T-helper 17 cell (primary cell): Measurements from ENCODE around the gene UCK1. TPM values are rescaled to one million over a fixed set of nuclear protein-coding genes. Genes with fewer than 3 reads are reported as not detected.

Source experiments
- ATAC-seq: fragments of 150-1000 bp; cut with Tn5 transposase; 2 replicates; pipeline ENCODE4 v1.10.0; 2021; ENCODE audit warnings: mild to moderate bottlenecking, moderate library complexity
- DNase-seq, 3 donors: peaks; one replicate each; pipeline versions ENCODE4 v3.0.0 to v3.0.0-alpha.2; 2020 to 2021
- H3K9me3 ChIP-seq: one replicate; pipeline ENCODE4 v1.7.0; 2013; ENCODE audit warnings: low read length, mild to moderate bottlenecking; ENCODE audit not compliant: control insufficient read depth, poor library complexity, severe bottlenecking
- H3K27ac Mint-ChIP-seq: one replicate; pipeline ENCODE4 v1.8.0; 2022; ENCODE audit warnings: mild to moderate bottlenecking, moderate library complexity, mixed read lengths
- H3K27me3 Mint-ChIP-seq: one replicate; pipeline ENCODE4 v1.8.0; 2022; ENCODE audit warnings: mixed read lengths
- H3K36me3 Mint-ChIP-seq: one replicate; pipeline ENCODE4 v1.8.0; 2022; ENCODE audit warnings: low read depth, mixed read lengths
- H3K4me1 Mint-ChIP-seq: one replicate; pipeline ENCODE4 v1.8.0; 2022; ENCODE audit warnings: mild to moderate bottlenecking, mixed read lengths
- H3K4me3 Mint-ChIP-seq: one replicate; pipeline ENCODE4 v1.8.0; 2022; ENCODE audit warnings: mild to moderate bottlenecking, moderate library complexity, mixed read lengths
- total RNA-seq, 4 donors: library from RNA in 2 of 4; stranded (reverse) in 2 of 4; gene quantifications; one replicate each; pipeline ENCODE4 v1.2.3 and lab custom pipeline; 2022 to 2026

The UCK1 gene
- total RNA-seq, 2 donors from 2014 or later, result 16.6 to 21.4 TPM

DNA sequence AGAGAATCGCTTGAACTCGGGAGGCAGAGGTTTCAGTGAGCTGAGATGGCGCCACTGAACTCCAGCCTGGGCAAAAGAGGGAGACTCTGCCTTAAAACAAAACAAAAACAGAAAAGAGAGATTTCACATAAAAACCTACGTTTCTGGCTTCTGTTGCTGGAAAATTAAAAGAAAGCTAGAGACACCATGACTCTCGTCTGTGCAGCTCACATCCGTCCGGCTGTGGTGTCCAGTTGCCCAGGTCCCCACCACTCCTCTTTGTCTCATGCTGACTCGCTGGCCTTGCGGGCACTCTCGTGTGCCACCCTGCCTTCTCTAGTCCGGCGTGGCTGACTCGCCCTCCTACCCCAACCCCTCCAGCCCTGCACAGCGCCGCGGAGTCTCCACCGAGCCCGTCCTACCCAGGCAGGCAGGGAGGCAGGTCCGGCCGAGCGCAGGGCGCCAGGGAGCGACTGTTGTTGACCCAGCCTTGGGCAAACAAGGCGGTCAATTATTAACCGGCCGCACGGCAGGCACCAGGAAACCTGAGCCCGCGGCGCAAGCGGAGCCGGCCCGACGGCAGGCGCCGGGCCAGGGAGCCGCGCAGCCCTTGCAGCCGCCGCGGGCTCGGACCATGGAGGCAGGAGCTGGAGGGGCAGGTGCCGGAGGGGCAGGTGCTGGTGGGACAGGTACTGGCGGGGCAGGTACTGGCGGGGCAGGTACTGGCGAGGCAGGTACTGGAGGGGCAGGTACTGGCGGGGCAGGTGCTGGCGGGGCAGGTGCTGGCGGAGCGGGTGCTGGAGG is 14.1 kb upstream of the UCK1 start, which contains the start of gene PRRT1B:
Gene PRRT1B, plus strand, starts transcription at position 521 of the 783 bp plus-strand sequence. Its CDS starts 93 bp downstream, at position 614.
- Mint-ChIP-seq H3K27ac (no peak within 1 kb of the TSS), H3K36me3 (peaks cover 9% of the 10 kb centered on the region), H3K4me3 (peak within 1 kb of the TSS; percentile 77), H3K27me3 (peaks cover 33% of the 10 kb centered on the region), H3K4me1 (peaks cover 9% of the 10 kb centered on the region)
- ATAC-seq, result no peak
- peaks cover 7% of the 10 kb centered on the region for H3K9me3 ChIP-seq
- no peak for DNase-seq

DNA sequence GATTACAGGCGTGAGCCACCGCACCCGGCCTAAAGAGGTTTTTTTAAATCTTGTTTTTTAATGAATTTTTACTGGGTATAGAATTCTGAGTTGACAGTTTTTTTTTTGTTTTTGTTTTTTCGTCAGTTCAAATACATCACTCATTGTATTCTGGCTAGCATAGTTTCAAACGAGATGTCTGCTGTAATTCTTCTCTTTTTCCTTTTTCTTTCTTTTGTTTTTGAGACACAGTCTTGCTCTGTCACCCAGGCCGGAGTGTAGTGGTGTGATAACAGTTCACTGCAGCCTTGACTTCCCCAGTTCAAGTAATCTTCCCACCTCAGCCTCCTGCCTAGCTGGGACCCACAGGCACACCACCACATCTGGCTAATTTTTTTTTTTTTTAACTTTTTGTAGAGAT is 12.1 kb upstream of the UCK1 start:
- no peak overlapping the region for H3K27ac Mint-ChIP-seq

DNA sequence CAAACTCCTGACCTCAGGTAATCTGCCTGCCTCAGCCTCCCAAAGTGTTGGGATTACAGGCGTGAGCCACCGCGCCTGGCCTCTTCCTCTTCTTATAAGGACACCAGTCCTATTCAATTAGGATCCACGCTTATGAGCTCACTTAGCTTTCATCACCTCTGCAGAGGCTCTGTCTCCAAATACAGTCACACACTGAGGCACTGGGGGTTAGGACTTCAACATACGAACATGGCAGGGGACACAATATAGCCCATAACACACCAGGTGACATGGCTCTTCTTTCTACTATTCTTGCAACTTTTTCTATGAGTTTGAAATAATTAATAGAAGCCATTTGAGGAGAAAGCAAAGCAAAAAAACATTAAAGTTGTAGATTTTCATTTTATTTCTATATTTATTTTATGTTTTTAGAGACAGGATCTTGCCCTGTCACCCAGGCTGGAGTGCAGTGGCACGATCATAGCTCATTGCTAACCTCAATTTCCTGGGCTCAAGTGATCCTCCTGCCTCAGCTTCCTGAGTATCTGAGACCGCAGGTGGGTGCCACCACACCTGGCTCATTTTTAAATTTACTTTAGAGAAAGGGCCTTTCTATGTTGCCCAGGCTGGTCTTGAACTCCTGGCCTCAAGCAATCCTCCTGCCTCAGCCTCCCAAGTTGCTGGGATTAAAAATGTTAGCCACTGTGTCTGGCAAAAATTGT is 8.3 kb upstream of the UCK1 start:
- Mint-ChIP-seq H3K4me3 (peak overlapping the region; percentile 66), H3K36me3 (no peaks in the 10 kb centered on the region), H3K4me1 (peaks cover 15% of the 10 kb centered on the region), H3K27me3 (no peaks in the 10 kb centered on the region), H3K27ac (peak overlapping the region; percentile 84)
- no peak for DNase-seq
- ATAC-seq, result peak; percentile 87
- H3K9me3 ChIP-seq, result peaks cover 7% of the 10 kb centered on the region

More for the DNA sequence above, 12.1 kb upstream of the UCK1 start:
- ATAC-seq (no peak), DNase-seq (no peak)
- Mint-ChIP-seq H3K36me3 (peaks cover 7% of the 10 kb centered on the region), H3K4me1 (peaks cover 15% of the 10 kb centered on the region), H3K27me3 (peaks cover 13% of the 10 kb centered on the region), H3K4me3 (no peak overlapping the region)
- H3K9me3 ChIP-seq, result peaks cover 7% of the 10 kb centered on the region

DNA sequence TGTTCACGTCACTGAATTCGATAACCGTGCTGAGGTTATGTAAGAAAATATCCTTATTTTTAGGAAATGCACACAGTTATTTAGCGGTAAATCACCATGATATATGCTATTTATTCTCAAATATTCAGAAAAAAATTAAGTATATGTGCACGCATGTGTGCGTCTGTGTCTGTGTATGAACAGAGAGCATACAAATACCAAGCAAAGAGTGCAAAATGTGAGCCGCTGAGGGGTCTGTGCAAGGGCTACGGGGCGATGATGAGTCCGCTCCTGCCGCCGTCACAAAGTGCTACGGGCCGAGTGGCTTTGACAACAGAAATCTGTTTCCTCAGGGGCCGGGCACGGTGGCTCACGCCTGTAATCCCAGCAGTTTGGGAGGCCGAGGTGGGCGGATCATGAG is 6.9 kb upstream of the UCK1 start:
- Mint-ChIP-seq H3K27me3 (no peaks in the 10 kb centered on the region), H3K4me1 (peaks cover 15% of the 10 kb centered on the region), H3K4me3 (no peak overlapping the region), H3K27ac (no peak overlapping the region), H3K36me3 (no peaks in the 10 kb centered on the region)
- H3K9me3 ChIP-seq, result no peaks in the 10 kb centered on the region
- ATAC-seq (no peak), DNase-seq (no peak)

DNA sequence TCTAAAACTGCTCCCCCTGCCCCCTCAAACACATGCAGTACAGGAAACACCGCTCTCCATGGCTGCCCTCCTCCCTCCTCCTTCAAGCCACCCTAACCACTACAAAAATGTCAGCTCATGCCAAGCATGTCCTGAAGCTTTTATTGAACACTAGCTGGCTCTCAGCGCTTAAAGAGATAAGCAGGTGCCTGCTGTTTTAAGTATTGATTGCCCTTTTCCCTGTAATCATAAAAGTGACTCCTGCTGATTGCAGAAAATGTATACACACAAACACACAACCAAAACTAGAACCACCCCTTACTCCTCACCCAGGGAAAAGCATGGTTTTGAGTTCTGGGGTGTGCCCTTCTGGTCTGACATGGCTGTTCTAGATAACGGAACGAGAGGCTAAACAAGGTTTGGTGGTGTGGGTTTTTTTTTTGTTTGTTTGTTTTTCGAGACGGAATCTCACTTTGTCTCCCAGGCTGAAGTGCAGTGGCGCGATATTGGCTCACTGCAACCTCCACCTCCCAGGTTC is 3.7 kb upstream of the UCK1 start:
- Mint-ChIP-seq H3K4me1 (peaks cover 11% of the 10 kb centered on the region), H3K4me3 (peak overlapping the region; percentile 57), H3K27me3 (no peaks in the 10 kb centered on the region), H3K36me3 (no peaks in the 10 kb centered on the region), H3K27ac (no peak overlapping the region)
- peak; percentile 23 for ATAC-seq
- H3K9me3 ChIP-seq, result no peaks in the 10 kb centered on the region
- no peak for DNase-seq

DNA sequence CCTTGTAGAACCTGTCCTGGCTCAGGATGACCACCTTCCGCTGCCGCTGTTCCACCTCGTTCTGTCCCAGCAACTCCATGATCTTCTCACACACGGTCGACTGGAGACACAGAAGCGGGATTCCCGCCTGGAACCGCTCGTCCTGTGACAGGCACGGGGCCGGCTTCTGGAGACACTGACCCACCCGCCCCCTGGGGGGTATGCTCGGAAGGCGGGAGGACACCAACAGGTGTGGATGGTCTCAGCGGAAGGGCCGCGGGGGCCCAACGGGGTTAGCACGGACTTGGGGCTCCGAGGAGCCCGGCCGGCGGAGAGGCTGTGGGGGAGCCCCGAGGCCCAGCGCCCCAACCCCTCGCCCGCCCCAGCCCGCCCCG is 530 bp downstream of the UCK1 start:
- DNase-seq (no peak), ATAC-seq (peak; percentile 10)

DNA sequence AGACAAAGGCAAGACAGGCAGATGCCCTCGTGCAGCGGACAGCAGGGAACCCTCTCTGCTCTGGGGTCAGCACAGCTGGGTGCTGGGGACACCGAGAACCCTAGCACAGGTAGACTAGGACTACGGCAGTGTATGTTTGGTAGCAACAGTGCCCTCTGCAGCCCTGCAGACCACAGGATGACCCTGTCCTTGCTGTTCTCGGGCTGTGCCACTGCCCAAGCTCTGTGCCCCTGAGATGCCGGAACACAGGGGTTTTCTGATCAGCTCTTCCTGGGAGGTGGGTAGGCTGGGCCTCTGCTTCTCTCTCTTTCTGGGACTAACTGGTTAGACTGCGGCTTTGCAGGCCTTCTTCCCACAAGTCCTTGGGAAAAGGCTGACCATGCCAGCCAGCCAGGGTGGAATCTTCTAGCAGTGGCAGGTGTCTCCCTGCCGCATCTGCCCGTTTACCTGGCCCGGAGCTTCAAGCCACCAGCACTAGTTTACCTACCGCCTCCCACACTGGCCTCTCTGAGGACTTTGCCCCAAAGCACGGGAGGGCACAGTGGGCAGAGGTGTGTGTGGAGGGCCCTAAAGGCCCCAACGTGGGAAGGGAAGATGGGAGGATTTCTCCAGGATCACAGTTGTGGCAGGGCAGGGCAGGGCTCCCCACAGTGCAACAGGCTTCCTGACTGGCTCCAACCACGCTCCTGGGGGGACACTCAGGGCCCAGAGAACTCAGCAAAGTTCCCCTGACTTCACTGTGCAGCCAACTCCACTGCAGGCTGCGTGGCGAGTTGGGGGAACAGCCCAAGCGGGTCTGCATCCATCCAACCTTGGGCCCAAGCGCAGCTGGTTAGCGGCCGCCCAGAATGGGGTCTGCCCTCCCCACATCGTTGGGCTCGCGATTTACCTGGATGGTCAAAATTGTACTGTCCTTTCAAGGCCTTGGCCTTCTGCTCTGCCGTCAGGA is 1.2 kb downstream of the UCK1 start:
- H3K36me3 Mint-ChIP-seq, result no peaks in the 10 kb centered on the region
- no peaks in the 10 kb centered on the region for H3K9me3 ChIP-seq
- no peaks in the 10 kb centered on the region for H3K27me3 Mint-ChIP-seq
- DNase-seq (no peak), ATAC-seq (no peak)
- H3K27ac Mint-ChIP-seq, result peak overlapping the region; percentile 53
- H3K4me3 Mint-ChIP-seq, result peak overlapping the region; percentile 84
- peaks cover 6% of the 10 kb centered on the region for H3K4me1 Mint-ChIP-seq

More for the DNA sequence above, 530 bp downstream of the UCK1 start:
- Mint-ChIP-seq H3K36me3 (no peaks in the 10 kb centered on the region), H3K27me3 (no peaks in the 10 kb centered on the region), H3K27ac (no peak overlapping the region), H3K4me3 (peak overlapping the region; percentile 84), H3K4me1 (peaks cover 7% of the 10 kb centered on the region)
- H3K9me3 ChIP-seq, result no peaks in the 10 kb centered on the region

DNA sequence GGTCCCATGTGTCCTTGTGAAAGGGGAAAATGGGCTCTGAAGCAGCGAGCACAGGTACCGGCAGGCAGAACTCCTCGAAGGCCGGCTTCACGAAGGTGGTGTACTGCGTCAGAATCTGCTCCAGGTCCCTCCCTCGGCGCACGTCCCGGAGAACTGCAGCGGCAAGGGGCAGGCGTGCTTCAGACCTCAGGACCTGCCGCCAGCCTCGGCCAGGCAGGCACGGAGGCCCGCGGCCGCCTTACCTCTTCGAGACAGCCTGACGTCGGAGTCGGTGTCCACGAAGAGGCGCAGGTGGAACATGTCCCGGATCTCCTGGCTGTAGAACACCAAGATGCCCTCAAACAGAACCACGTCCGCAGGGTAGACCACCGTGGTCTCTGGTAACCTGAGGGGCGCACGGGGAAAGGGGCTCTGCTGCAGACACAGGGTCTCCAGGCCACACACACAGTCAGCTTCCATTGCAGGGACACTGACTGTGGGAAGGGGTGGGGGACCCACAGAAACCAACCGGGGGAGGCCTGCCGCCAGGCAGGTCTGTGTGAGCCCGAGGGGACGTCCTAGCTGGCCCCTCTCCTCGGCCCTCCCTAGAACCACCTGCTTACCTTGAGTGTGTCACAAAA is 2.1 kb downstream of the UCK1 start:
- Mint-ChIP-seq H3K36me3 (no peaks in the 10 kb centered on the region), H3K27ac (no peak overlapping the region), H3K4me3 (no peak overlapping the region), H3K4me1 (no peaks in the 10 kb centered on the region), H3K27me3 (no peaks in the 10 kb centered on the region)
- ATAC-seq (no peak), DNase-seq (no peak)
- H3K9me3 ChIP-seq, result no peaks in the 10 kb centered on the region

DNA sequence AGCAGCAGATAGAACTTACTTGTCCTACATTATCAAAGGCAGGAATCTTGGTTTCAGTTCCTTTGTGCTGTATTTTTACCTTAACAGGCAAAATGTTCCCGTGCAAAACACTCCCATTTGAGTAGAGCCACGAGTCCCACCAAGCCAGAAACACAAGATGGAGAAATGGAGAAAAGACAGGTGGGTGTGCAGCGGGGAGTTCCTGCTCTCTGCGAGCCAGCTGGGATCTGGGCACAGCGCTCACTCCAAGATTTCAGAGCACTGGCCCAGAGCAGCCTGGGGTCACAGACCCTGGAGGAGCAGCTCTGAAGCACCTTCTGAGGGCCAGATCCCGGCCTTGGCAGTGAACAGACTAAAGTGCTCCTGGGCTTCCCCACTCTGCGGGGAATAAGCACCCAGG is 2.9 kb downstream of the UCK1 start:
- peak overlapping the region; percentile 28 for H3K4me3 Mint-ChIP-seq
- ATAC-seq, result no peak
- H3K36me3 Mint-ChIP-seq, result no peaks in the 10 kb centered on the region
- H3K27ac Mint-ChIP-seq, result peak overlapping the region; percentile 84
- no peaks in the 10 kb centered on the region for H3K9me3 ChIP-seq
- H3K27me3 Mint-ChIP-seq, result no peaks in the 10 kb centered on the region
- no peak for DNase-seq
- H3K4me1 Mint-ChIP-seq, result no peaks in the 10 kb centered on the region

DNA sequence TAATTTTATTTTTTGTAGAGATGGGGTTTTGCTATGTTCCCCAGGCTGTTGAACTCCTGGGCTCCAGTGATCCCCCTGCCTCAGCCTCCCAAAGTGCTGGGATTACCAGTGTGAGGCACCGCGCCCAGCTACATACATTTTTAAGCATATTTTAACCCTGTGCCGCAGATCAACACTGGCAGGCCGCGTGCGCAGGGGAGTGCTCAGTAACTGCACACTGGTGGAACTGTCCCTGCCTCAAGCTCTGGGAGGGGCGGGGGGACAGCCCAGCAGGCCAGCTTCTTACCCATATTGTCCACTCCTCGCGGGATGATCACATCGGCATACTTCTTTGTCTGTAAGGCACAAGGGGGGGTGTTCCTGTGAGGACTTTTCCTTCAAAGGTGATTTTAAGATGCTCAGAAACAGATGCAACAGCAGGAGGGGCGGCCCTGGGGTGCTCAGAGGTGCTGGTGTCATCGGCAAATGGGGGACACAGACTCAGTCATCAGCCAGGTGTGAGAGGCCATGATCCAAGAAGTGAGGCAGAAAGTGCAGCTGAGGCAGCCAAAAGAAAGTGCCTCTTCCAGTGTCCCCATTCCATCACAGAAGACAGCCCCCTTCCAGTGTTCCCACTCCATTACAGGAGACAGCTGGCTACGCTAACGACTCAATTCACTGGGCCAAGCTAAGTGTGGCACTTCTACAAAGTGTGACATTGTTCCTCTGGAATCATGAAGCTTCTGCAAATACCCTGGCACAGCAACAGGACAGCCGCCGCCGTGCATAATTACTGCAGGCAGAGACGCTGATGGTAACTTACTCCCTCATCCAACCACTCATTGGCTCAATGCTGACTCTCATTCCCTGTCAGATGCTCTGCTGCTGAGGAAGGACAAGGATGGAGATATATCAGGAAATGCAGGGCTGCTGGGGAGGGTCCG is 5.2 kb downstream of the UCK1 start:
- H3K4me3 Mint-ChIP-seq, result no peak overlapping the region
- no peak overlapping the region for H3K27ac Mint-ChIP-seq
- H3K4me1 Mint-ChIP-seq, result peaks cover 2% of the 10 kb centered on the region
- no peak for DNase-seq
- no peaks in the 10 kb centered on the region for H3K9me3 ChIP-seq
- H3K27me3 Mint-ChIP-seq, result no peaks in the 10 kb centered on the region
- no peak for ATAC-seq
- H3K36me3 Mint-ChIP-seq, result peaks cover 3% of the 10 kb centered on the region

DNA sequence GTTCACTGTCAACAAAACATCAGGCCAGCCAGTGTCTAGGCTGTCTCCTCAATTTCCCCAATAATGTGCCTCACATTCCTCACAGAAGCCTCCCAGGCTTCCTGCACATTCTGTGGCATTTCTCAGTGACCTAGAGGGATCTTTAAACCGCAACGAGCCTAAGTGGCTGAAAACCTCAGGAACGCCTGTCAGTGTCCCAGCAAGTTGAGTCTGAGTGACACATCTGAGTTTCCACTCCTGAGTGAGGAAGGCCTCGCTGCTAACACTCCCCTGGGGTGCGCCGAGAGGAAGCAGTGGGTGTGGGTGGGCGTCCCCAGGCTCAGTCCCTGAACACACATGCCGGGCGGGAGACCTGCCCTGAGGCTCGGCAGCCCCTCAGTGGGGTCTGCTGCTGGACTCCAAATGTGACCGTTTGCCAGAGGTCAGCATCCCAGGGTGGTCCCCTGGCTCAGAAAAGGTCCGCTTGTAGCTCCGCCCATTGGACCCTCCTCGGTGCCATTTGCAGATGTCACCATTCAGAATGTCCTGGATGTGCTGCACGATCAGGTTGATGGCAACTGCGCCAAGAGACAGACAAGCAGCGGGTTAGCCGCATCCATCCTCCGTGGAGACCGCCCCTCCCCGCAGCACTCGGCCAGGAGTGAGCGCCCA is 6.3 kb downstream of the UCK1 start:
- Mint-ChIP-seq H3K27me3 (no peaks in the 10 kb centered on the region), H3K4me3 (no peak overlapping the region), H3K36me3 (peaks cover 3% of the 10 kb centered on the region), H3K4me1 (peaks cover 2% of the 10 kb centered on the region), H3K27ac (peak overlapping the region; percentile 47)
- H3K9me3 ChIP-seq, result no peaks in the 10 kb centered on the region
- no peak for DNase-seq
- no peak for ATAC-seq
